ENCODE results near the gene CYP2W1. TPM values are rescaled to one million over a fixed set of nuclear protein-coding genes. Genes with fewer than 3 reads are reported as not detected.

CYP2W1 gene
- total and polyA plus RNA-seq, 2 experiments from 2014 or later, result 31.1 to 72.3 TPM

- no peak for TF ChIP-seq CTCF (IDR thresholded peaks at IDR 0.05; ENCODE audit: poor library complexity)
- TF ChIP-seq EZH2 (IDR thresholded peaks at IDR 0.05; ENCODE audit: borderline replicate concordance), result no peak
- TF ChIP-seq EZH2phosphoT487 (IDR thresholded peaks at IDR 0.05; ENCODE audit: low read depth, severe bottlenecking, unreplicated experiment), result no peak
- Histone ChIP-seq H3K27me3 (no peaks in the 10 kb centered on the region), H4K20me1 (ENCODE audit: insufficient read depth, poor library complexity, severe bottlenecking) (peaks cover 16% of the 10 kb centered on the region), H3K9me3 (ENCODE audit: low read depth) (no peaks in the 10 kb centered on the region), H2AFZ (no peak overlapping the region), H3K4me3 (no peak overlapping the region), H3K36me3 (replicated peaks; ENCODE audit: insufficient read depth, low read depth) (no peaks in the 10 kb centered on the region), H3K9me2 (replicated peaks; ENCODE audit: insufficient read depth) (no peaks in the 10 kb centered on the region), H3K4me2 (no peak overlapping the region), H3K4me1 (ENCODE audit: insufficient read depth) (peaks cover 9% of the 10 kb centered on the region), H3K79me2 (peaks cover 68% of the 10 kb centered on the region), H3K27ac (no peak overlapping the region)
- no peak for DNase-seq (ENCODE audit: low spot score)
- 94% methylated on average over 45 of the region's 45 CpGs for WGBS (ENCODE audit: low lambda C conversion rate, missing lambda C conversion rate)
Measured at GRCh38 chr7:1022801-1023465, 40.0 kb downstream of the CYP2W1 start.

GRCh38 chr7:1024331-1024841 is 41.4 kb downstream of the CYP2W1 start:
- H3K4me1 ChIP-seq (ENCODE audit: insufficient read depth), result peaks cover 14% of the 10 kb centered on the region

GRCh38 chr7:1024876-1025742 is 42.1 kb downstream of the CYP2W1 start:
- no peak overlapping the region for H3K27ac ChIP-seq
- no peaks in the 10 kb centered on the region for H3K36me3 ChIP-seq (replicated peaks; ENCODE audit: insufficient read depth, low read depth)
- no peaks in the 10 kb centered on the region for H3K27me3 ChIP-seq
- H3K4me1 ChIP-seq (ENCODE audit: insufficient read depth), result peaks cover 18% of the 10 kb centered on the region
- H2AFZ ChIP-seq, result no peak overlapping the region
- TF ChIP-seq EZH2 (IDR thresholded peaks at IDR 0.05; ENCODE audit: borderline replicate concordance) (no peak), CTCF (IDR thresholded peaks at IDR 0.05; ENCODE audit: poor library complexity) (no peak), EZH2phosphoT487 (IDR thresholded peaks at IDR 0.05; ENCODE audit: low read depth, severe bottlenecking, unreplicated experiment) (no peak)
- H3K9me3 ChIP-seq (ENCODE audit: low read depth), result no peaks in the 10 kb centered on the region
- peaks cover 68% of the 10 kb centered on the region for H3K79me2 ChIP-seq
- H3K9me2 ChIP-seq (replicated peaks; ENCODE audit: insufficient read depth), result no peaks in the 10 kb centered on the region
- H4K20me1 ChIP-seq (ENCODE audit: insufficient read depth, poor library complexity, severe bottlenecking), result peaks cover 16% of the 10 kb centered on the region
- H3K4me2 ChIP-seq, result no peak overlapping the region
- no peak for DNase-seq (ENCODE audit: low spot score)
- 92% methylated on average over 25 of the region's 25 CpGs for WGBS (ENCODE audit: low lambda C conversion rate, missing lambda C conversion rate)
- no peak overlapping the region for H3K4me3 ChIP-seq

More at GRCh38 chr7:1024331-1024841, 41.4 kb downstream of the CYP2W1 start:
- 76% methylated on average over 15 of the region's 15 CpGs for WGBS (ENCODE audit: low lambda C conversion rate, missing lambda C conversion rate)
- no peak overlapping the region for H2AFZ ChIP-seq
- H3K79me2 ChIP-seq, result peaks cover 68% of the 10 kb centered on the region
- no peaks in the 10 kb centered on the region for H3K36me3 ChIP-seq (replicated peaks; ENCODE audit: insufficient read depth, low read depth)
- no peaks in the 10 kb centered on the region for H3K9me3 ChIP-seq (ENCODE audit: low read depth)
- no peak overlapping the region for H3K4me3 ChIP-seq
- H3K9me2 ChIP-seq (replicated peaks; ENCODE audit: insufficient read depth), result no peaks in the 10 kb centered on the region
- no peak overlapping the region for H3K4me2 ChIP-seq
- peaks cover 16% of the 10 kb centered on the region for H4K20me1 ChIP-seq (ENCODE audit: insufficient read depth, poor library complexity, severe bottlenecking)
- TF ChIP-seq CTCF (IDR thresholded peaks at IDR 0.05; ENCODE audit: poor library complexity) (no peak), EZH2phosphoT487 (IDR thresholded peaks at IDR 0.05; ENCODE audit: low read depth, severe bottlenecking, unreplicated experiment) (no peak), EZH2 (IDR thresholded peaks at IDR 0.05; ENCODE audit: borderline replicate concordance) (no peak)
- no peak overlapping the region for H3K27ac ChIP-seq
- no peaks in the 10 kb centered on the region for H3K27me3 ChIP-seq
- DNase-seq (ENCODE audit: low spot score), result no peak
